Superior temporal gyrus (tissue), 1 donor: ENCODE results near the gene PDE4B.
"Not testable (repeated sequence)": the region's sequence is repeated elsewhere in the genome, so short reads cannot be mapped to it uniquely, and the experiment has no call there.

Experiments used
- DNase-seq: peaks from one replicate; pipeline ENCODE4 v3.0.0-alpha.2; 2016; ENCODE audit errors: extremely low spot score

PDE4B gene

GRCh38 chr1:66311092-66311491 is 518.4 kb downstream of the PDE4B start:
- no peak for DNase-seq

DNA sequence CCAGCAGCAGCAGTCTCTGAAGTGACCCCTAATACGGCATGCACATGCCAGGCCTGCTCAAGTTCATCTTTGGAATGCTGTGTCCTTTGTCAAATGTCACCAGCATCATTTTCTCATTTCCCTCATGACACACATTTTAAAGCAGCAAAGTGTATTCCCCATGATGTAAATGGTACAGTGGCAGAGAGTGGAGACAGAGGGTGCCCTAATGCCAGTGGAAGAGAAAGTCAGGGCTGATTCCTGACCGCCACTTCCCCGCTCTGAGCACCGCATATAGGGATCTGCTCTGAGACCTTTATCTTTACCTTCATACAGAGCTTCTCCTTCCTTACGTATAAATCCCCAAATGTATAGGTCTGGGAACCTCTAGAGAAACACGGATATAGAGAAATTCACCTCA is 518.9 kb downstream of the PDE4B start:
- DNase-seq: no peak

DNA sequence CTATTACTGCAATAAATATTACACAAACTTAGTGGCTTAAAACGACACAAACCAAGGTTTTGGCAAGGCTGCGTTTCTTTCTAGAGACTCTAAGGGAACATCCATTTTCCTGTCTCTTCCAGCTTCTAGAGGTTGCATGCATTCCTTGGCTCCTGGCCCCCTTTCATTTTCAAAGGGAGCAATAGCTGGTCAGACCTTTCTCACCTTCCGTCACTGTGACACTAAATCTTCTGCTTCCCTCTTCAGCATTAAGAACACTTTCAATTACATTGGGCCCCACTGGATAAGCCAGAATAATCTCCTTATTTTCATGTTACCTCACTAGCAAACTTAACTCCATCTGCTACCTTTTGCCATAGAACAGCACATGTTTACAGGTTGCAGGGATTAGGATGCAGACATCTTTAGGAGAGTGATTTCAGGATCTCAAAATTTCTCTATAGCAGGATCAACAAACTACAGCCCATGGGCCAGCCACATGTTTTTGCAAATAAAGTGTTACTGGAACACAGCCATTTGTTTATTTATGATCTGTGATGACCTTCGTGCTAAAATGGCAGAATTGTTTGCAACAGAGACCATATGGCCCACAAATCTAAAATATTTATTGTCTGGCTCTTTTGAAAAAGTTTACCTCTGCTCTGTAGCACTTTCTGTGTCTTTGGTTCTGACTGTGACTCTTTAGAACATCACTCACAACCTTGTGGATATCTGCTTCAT is 519.7 kb downstream of the PDE4B start:
- DNase-seq: no peak

DNA sequence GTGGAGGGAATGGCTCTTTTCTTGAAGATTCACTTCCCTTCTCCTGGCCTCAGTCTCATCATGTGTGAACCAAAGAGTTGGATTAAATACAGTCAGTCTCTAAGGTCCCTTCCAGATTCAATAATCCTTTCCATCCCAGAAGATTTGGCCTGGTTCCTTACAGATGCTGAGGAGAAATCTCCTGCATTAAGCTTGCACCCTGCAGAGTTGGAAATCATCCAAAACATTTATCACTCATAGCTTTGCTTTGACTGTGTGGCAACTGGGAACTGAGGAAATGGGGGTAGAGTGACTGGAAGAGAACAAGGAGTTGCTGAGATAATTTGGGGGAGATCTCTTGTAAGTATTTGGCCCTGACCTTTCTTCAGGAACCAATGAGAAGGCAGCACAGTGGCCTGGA is 520.7 kb downstream of the PDE4B start:
- DNase-seq: no peak

- no peak for DNase-seq
Measured at GRCh38 chr1:66315671-66316070, 523.0 kb downstream of the PDE4B start.

- no peak for DNase-seq
Measured at GRCh38 chr1:66316464-66317247, 524.0 kb downstream of the PDE4B start.

- no peak for DNase-seq
Measured at GRCh38 chr1:66317248-66317515, 524.5 kb downstream of the PDE4B start.

DNA sequence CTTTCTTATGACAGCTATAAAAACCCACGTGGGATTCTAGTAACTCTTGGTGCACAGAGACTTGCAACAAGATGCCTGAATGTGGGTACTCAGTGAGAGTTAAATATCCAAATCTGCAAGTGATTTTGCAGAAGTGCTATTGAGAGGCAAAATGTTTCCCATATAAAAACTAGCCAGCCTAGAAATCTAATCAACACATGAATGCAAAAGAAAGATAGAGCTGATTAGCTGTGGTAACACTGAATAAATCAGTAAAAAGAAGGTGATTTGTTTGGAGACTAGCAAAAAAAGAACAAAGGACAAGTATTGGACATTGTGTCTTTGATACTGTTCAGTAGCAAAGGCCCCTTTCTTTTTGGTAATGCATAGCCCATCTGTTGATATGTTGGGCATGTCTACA is 527.5 kb downstream of the PDE4B start:
- DNase-seq: peak; percentile 39

DNA sequence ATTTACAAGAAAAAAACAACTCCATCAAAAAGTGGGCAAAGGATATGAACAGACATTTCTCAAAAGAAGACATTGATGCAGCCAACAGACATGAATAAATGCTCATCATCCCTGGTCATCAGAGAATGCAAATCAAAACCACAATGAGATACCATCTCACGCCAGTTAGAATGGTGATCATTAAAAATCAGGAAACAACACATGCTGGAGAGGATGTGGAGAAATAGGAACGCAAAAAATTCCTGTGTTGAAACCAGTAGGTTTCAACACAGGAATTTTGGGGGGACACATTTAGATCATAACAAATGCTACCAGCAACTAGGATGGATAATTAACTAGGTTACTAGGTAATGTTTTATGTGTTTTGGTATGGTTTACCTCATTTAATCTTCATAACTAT is 529.8 kb downstream of the PDE4B start:
- DNase-seq: not testable (repeated sequence)

GRCh38 chr1:66323958-66324625 is 531.4 kb downstream of the PDE4B start:
- DNase-seq: no peak

GRCh38 chr1:66325594-66326380 is 533.1 kb downstream of the PDE4B start:
- no peak for DNase-seq

- DNase-seq: no peak
Measured at GRCh38 chr1:66326867-66327266, 534.2 kb downstream of the PDE4B start.

- DNase-seq: no peak
Measured at GRCh38 chr1:66327588-66327987, 534.9 kb downstream of the PDE4B start.

- no peak for DNase-seq
Measured at GRCh38 chr1:66328896-66329295, 536.2 kb downstream of the PDE4B start.

DNA sequence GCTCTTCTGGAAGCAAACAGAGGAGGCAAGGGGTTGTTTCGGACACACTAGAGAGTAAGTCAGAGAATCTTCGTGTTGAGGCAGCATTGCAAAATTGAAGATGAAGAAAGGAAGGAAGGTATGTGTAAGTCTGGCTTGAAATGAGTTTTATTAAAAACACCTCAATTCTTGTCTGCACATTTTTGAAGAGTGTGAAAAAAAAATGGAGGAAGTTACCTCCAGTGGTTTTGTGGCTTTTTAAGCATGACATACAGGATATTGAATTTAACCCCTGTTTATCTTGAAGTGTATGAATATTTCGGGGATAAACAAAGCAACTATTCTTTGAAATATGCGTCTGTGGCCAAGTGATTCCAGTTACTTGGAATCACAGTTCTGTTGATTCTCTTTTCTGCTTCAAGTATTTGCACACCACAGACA is 538.0 kb downstream of the PDE4B start:
- DNase-seq: no peak

- DNase-seq: peak; percentile 45
Measured at GRCh38 chr1:66331658-66332547, 539.2 kb downstream of the PDE4B start.

DNA sequence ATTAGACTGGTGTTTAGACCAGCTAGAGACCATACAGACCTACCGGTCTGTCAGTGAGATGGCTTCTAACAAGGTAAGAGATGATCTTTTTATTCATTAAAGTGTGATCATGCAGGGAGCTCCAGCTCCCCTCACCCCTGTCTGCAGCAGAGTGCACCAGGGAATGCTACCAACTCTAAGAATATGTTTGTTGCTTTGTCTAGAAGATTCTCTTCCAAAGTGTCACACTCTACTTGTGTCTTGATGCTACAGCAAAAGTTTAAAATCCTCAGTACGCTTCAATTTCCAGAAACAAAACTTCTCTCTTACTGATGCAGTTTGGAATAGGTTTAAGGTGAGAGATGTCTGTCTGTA is 539.8 kb downstream of the PDE4B start:
- DNase-seq: peak; percentile 30

- peak; percentile 39 for DNase-seq
Measured at GRCh38 chr1:66333466-66334199, 540.9 kb downstream of the PDE4B start.

DNA sequence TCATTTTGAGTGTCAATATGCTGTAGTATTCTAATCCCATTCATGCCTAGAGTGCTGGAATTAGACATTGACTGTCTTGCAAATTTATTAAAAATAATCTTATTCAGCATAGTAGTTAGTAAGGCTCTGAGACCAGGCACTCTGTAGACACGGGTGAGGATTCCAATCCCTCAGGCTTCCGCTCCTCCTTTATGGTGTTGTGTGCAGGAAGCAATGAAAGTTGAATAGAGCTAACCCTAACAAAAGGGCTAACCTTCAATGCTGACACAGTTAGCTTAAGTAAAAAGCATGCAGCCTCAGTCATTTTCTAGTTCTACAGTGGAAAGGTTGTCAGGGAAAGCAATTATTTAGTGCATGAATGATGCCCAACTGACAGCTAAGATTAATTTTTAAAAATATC is 541.6 kb downstream of the PDE4B start:
- no peak for DNase-seq

- DNase-seq: peak; percentile 27
Measured at GRCh38 chr1:66335125-66335524, 542.4 kb downstream of the PDE4B start.
